IMR-90 (cell line): ENCODE results near the gene RABGEF1.

ENCODE experiments used
- BHLHE40 ChIP-seq: fragments of 150-350 bp; IDR thresholded peaks from 2 replicates; pipeline ENCODE4 v1.6.1; 2016; ENCODE audit warnings: mild to moderate bottlenecking, low read depth, low read length
- CTCF ChIP-seq: conservative IDR thresholded peaks from 2 replicates; pipeline ENCODE4 v1.5.1; 2012; ENCODE audit warnings: mild to moderate bottlenecking, low read depth, low read length, improper control_type of control experiment
- FOS ChIP-seq: fragments of 150-350 bp; IDR thresholded peaks from 2 replicates; pipeline ENCODE4 v1.6.1; 2016; ENCODE audit warnings: low read depth, low read length
- MAZ ChIP-seq: IDR thresholded peaks from 2 replicates; pipeline ENCODE4 v1.6.1; 2012; ENCODE audit warnings: low read depth, mild to moderate bottlenecking, low read length, improper control_type of control experiment, moderate library complexity, borderline replicate concordance
- MXI1 ChIP-seq: IDR thresholded peaks from 2 replicates; pipeline ENCODE4 v1.6.1; 2012; ENCODE audit warnings: low read depth, mild to moderate bottlenecking, low read length, moderate library complexity, borderline replicate concordance
- NFE2L2 ChIP-seq: fragments of 150-350 bp; IDR thresholded peaks from 2 replicates; pipeline ENCODE4 v1.6.1; 2016; ENCODE audit warnings: low read depth, mild to moderate bottlenecking, low read length
- POLR2A ChIP-seq: IDR thresholded peaks from 2 replicates; pipeline ENCODE4 v1.6.1; 2012; ENCODE audit warnings: mild to moderate bottlenecking, low read depth, low read length
- RAD21 ChIP-seq: IDR thresholded peaks from 2 replicates; pipeline ENCODE4 v1.6.1; 2012; ENCODE audit warnings: low read length, improper control_type of control experiment
- SMC3 ChIP-seq: fragments of 150-350 bp; IDR thresholded peaks from 2 replicates; pipeline ENCODE4 v1.6.1; 2016; ENCODE audit warnings: low read depth, mild to moderate bottlenecking, antibody characterized with exemption, low read length, moderate library complexity

GRCh38 chr7:66769833-66770512 is 29.4 kb downstream of the RABGEF1 start:
- TF ChIP-seq CTCF (no peak), POLR2A (no peak), RAD21 (no peak), MXI1 (peak; percentile 78; the same call in 1 of the 2 replicates), SMC3 (no peak), FOS (no peak), NFE2L2 (no peak), BHLHE40 (no peak), MAZ (no peak)
